ENCODE data around the gene PCNT. TPM values are rescaled to one million over a fixed set of nuclear protein-coding genes. Genes with fewer than 3 reads are reported as not detected.

The PCNT gene
- total and polyA plus RNA-seq, 2 experiments from 2014 or later, result 18.3 to 26.6 TPM

- Histone ChIP-seq H3K9me3 (ENCODE audit: low read depth) (no peaks in the 10 kb centered on the region), H3K36me3 (peaks cover 14% of the 10 kb centered on the region), H3K27me3 (no peaks in the 10 kb centered on the region), H3K4me1 (ENCODE audit: low read depth) (no peaks in the 10 kb centered on the region), H3K27ac (no peak overlapping the region), H3K4me3 (no peak overlapping the region)
- TF ChIP-seq, protein P1, sequence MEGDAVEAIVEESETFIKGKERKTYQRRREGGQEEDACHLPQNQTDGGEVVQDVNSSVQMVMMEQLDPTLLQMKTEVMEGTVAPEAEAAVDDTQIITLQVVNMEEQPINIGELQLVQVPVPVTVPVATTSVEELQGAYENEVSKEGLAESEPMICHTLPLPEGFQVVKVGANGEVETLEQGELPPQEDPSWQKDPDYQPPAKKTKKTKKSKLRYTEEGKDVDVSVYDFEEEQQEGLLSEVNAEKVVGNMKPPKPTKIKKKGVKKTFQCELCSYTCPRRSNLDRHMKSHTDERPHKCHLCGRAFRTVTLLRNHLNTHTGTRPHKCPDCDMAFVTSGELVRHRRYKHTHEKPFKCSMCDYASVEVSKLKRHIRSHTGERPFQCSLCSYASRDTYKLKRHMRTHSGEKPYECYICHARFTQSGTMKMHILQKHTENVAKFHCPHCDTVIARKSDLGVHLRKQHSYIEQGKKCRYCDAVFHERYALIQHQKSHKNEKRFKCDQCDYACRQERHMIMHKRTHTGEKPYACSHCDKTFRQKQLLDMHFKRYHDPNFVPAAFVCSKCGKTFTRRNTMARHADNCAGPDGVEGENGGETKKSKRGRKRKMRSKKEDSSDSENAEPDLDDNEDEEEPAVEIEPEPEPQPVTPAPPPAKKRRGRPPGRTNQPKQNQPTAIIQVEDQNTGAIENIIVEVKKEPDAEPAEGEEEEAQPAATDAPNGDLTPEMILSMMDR (IDR thresholded peaks at IDR 0.05; ENCODE audit: low read depth, low read length), result no peak
- no peak for DNase-seq (ENCODE audit: low read depth in 1 of 2, low spot score in 1 of 2)
Measured at GRCh38 chr21:46427516-46427915, 103.6 kb downstream of the PCNT start.

DNA sequence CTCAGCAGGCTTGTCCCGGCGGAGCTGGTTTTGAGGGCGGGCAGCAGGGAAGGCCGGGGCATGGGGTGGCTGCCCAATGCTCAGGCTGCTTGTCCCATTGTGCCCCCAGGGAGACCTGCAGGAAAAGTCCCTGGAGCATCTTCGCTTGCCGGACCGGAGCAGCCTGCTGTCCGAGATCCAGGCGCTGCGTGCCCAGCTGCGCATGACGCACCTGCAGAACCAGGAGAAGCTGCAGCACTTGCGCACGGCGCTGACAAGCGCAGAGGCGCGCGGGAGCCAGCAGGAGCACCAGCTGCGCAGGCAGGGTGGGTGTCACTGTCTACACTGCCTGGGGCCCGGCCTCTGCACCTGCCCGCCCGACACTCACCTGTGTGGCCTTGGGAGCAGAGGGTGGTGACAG, 104.3 kb downstream of the PCNT start:
- Histone ChIP-seq H3K27ac (no peak overlapping the region), H3K36me3 (peaks cover 14% of the 10 kb centered on the region), H3K9me3 (ENCODE audit: low read depth) (no peaks in the 10 kb centered on the region), H3K27me3 (no peaks in the 10 kb centered on the region), H3K4me3 (no peak overlapping the region), H3K4me1 (ENCODE audit: low read depth) (no peaks in the 10 kb centered on the region)
- no peak for DNase-seq (ENCODE audit: low read depth in 1 of 2, low spot score in 1 of 2)
- TF ChIP-seq, protein P1 (IDR thresholded peaks at IDR 0.05; ENCODE audit: low read depth, low read length), result no peak

DNA sequence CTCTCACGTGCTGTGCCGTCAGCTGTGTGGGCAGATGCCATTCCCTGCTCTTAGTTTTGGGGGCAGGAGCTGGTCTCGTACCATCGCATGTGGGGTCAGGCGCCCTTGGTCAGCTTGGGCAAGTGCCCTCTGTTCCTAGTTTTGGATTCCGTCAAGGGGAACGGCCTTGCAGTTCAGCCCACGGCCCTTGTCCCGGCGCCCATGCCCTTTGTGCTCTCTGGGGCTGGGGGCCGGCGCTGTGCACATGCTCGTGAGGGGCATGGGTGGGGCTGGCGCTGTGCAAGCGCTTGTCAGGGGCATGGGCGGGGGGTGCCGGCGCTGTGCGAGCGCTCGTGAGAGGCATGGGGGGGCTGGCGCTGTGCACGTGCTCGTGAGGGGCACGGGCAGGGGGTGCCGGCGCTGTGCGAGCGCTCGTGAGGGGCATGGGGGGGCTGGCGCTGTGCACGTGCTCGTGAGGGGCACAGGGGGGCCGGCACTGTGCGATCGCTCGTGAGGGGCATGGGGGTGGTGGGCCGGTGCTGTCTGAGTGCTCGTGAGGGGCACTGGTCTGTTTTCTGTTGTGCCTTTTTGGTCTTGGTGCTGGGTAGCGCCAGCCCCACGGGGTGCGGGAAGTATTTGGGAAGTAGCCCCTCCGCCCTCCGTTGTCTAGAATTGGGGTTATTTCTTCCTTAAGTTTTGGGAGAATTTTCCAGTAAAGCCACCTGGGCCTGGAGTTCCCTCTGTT, 105.2 kb downstream of the PCNT start:
- TF ChIP-seq, protein P1 (IDR thresholded peaks at IDR 0.05; ENCODE audit: low read depth, low read length), result no peak
- no peaks in the 10 kb centered on the region for H3K27me3 ChIP-seq
- H3K36me3 ChIP-seq, result peaks cover 14% of the 10 kb centered on the region
- H3K27ac ChIP-seq, result no peak overlapping the region
- no peaks in the 10 kb centered on the region for H3K4me1 ChIP-seq (ENCODE audit: low read depth)
- no peak overlapping the region for H3K4me3 ChIP-seq
- H3K9me3 ChIP-seq (ENCODE audit: low read depth), result no peaks in the 10 kb centered on the region
- no peak for DNase-seq (ENCODE audit: low read depth in 1 of 2, low spot score in 1 of 2)

GRCh38 chr21:46429754-46430681, 106.1 kb downstream of the PCNT start:
- no peaks in the 10 kb centered on the region for H3K27me3 ChIP-seq
- TF ChIP-seq, protein P1 (IDR thresholded peaks at IDR 0.05; ENCODE audit: low read depth, low read length), result no peak
- no peak overlapping the region for H3K4me3 ChIP-seq
- H3K9me3 ChIP-seq (ENCODE audit: low read depth), result no peaks in the 10 kb centered on the region
- H3K4me1 ChIP-seq (ENCODE audit: low read depth), result no peaks in the 10 kb centered on the region
- peaks cover 14% of the 10 kb centered on the region for H3K36me3 ChIP-seq
- no peak for DNase-seq (ENCODE audit: low read depth in 1 of 2, low spot score in 1 of 2)
- no peak overlapping the region for H3K27ac ChIP-seq

DNA sequence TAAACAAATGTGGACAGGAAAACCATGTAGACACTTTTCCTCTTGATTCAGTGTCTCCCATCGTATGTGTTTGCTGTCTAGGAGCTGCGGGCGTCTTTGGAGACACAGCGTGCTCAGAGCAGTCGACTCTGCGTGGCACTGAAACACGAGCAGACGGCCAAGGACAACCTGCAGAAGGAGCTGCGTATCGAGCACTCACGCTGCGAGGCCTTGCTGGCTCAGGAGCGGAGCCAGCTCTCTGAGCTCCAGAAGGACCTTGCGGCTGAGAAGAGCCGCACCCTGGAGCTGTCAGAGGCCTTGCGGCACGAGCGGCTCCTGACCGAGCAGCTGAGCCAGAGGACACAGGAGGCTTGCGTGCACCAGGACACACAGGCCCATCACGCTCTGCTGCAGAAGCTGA, 107.5 kb downstream of the PCNT start:
- Histone ChIP-seq H3K4me3 (no peak overlapping the region), H3K27ac (no peak overlapping the region), H3K9me3 (ENCODE audit: low read depth) (no peaks in the 10 kb centered on the region), H3K27me3 (no peaks in the 10 kb centered on the region), H3K36me3 (peaks cover 14% of the 10 kb centered on the region), H3K4me1 (ENCODE audit: low read depth) (no peaks in the 10 kb centered on the region)
- no peak for DNase-seq (ENCODE audit: low read depth in 1 of 2, low spot score in 1 of 2)
- TF ChIP-seq, protein P1 (IDR thresholded peaks at IDR 0.05; ENCODE audit: low read depth, low read length), result no peak

Data from cardiac muscle cell (in vitro differentiated cells and primary cell).